Effector CD4-positive, alpha-beta T cell (primary cell): ENCODE data around the gene NUDT14.

Experiments
- DNase-seq: peaks from one replicate; pipeline ENCODE4 v3.0.0-alpha.2; 2020

Gene NUDT14

GRCh38 chr14:105155681-105156413, 25.3 kb downstream of the NUDT14 start:
- DNase-seq = no peak

- no peak for DNase-seq
Observed at GRCh38 chr14:105155071-105155651, 26.0 kb downstream of the NUDT14 start.

- no peak for DNase-seq
Observed at GRCh38 chr14:105154476-105154871, 26.6 kb downstream of the NUDT14 start.

GRCh38 chr14:105153739-105154475, 27.2 kb downstream of the NUDT14 start:
- DNase-seq = no peak

- no peak for DNase-seq
Observed at GRCh38 chr14:105153331-105153731, 27.8 kb downstream of the NUDT14 start.

GRCh38 chr14:105152794-105153241, 28.3 kb downstream of the NUDT14 start:
- DNase-seq = no peak

- DNase-seq = peak; percentile 1
Observed at GRCh38 chr14:105151838-105152793, 29.0 kb downstream of the NUDT14 start.

GRCh38 chr14:105151084-105151837, 29.9 kb downstream of the NUDT14 start:
- peak; percentile 1 for DNase-seq

- DNase-seq = no peak
Observed at GRCh38 chr14:105150368-105151083, 30.6 kb downstream of the NUDT14 start.

- no peak for DNase-seq
Observed at GRCh38 chr14:105150026-105150367, 31.1 kb downstream of the NUDT14 start.

- DNase-seq = no peak
Observed at GRCh38 chr14:105149146-105149781, 31.8 kb downstream of the NUDT14 start.

- DNase-seq = no peak
Observed at GRCh38 chr14:105148604-105149145, 32.4 kb downstream of the NUDT14 start.

- DNase-seq = no peak
Observed at GRCh38 chr14:105147671-105148603, 33.2 kb downstream of the NUDT14 start.

- DNase-seq = no peak
Observed at GRCh38 chr14:105146976-105147635, 34.0 kb downstream of the NUDT14 start.

- DNase-seq = no peak
Observed at GRCh38 chr14:105146181-105146975, 34.7 kb downstream of the NUDT14 start.

- no peak for DNase-seq
Observed at GRCh38 chr14:105145381-105146180, 35.5 kb downstream of the NUDT14 start.
